Epithelial cell of esophagus (primary cell): ENCODE data around the gene DDI1.

Experiments
- DNase-seq: peaks from one replicate; pipeline ENCODE4 v3.0.0; 2010; ENCODE audit warnings: low read depth
- H3K4me3 ChIP-seq: 2 replicates; pipeline ENCODE4 v1.5.1; 2011; ENCODE audit warnings: mild to moderate bottlenecking, low read length, control low read depth
- TF ChIP-seq, protein P1 (sequence below): IDR thresholded peaks from 2 replicates; pipeline ENCODE4 v1.5.1; 2011; ENCODE audit warnings: low read depth, mild to moderate bottlenecking, low read length, control low read depth, inconsistent platforms; ENCODE audit not compliant: insufficient read depth; ENCODE audit errors: missing control alignments

DDI1 gene

GRCh38 chr11:104075091-104075490 is 38.7 kb downstream of the DDI1 start:
- TF ChIP-seq, protein P1, sequence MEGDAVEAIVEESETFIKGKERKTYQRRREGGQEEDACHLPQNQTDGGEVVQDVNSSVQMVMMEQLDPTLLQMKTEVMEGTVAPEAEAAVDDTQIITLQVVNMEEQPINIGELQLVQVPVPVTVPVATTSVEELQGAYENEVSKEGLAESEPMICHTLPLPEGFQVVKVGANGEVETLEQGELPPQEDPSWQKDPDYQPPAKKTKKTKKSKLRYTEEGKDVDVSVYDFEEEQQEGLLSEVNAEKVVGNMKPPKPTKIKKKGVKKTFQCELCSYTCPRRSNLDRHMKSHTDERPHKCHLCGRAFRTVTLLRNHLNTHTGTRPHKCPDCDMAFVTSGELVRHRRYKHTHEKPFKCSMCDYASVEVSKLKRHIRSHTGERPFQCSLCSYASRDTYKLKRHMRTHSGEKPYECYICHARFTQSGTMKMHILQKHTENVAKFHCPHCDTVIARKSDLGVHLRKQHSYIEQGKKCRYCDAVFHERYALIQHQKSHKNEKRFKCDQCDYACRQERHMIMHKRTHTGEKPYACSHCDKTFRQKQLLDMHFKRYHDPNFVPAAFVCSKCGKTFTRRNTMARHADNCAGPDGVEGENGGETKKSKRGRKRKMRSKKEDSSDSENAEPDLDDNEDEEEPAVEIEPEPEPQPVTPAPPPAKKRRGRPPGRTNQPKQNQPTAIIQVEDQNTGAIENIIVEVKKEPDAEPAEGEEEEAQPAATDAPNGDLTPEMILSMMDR: no peak
- H3K4me3 ChIP-seq: no peak overlapping the region
- DNase-seq: no peak

- H3K4me3 ChIP-seq: no peak overlapping the region
- TF ChIP-seq, protein P1: no peak
- DNase-seq: no peak
These were observed 39.3 kb downstream of the DDI1 start for GRCh38 chr11:104075706-104076105.

GRCh38 chr11:104076455-104076854 is 40.0 kb downstream of the DDI1 start:
- H3K4me3 ChIP-seq: no peak overlapping the region
- TF ChIP-seq, protein P1: no peak
- peak; percentile 87 for DNase-seq

DNA sequence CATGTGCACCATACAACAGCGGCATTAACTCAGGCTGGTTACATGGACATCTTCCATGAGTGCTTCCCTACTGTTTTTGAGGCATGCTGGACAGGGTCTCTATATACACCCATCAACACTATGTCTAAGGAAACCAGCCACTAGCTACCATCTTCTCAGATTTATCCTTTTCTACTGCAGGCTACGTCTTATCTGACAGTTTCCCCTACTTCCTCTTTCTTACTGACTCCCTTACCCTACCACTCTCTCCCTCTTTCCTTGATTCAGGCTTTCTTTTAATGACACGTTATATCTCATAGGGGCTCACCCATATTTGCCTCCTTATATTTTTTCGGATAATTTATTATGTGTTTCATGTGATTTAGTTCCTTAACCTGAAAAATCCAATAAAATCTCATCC is 41.8 kb downstream of the DDI1 start:
- no peak for DNase-seq
- TF ChIP-seq, protein P1: no peak
- no peak overlapping the region for H3K4me3 ChIP-seq

GRCh38 chr11:104078995-104079394 is 42.6 kb downstream of the DDI1 start:
- no peak overlapping the region for H3K4me3 ChIP-seq
- peak; percentile 39 for DNase-seq
- TF ChIP-seq, protein P1: no peak

DNA sequence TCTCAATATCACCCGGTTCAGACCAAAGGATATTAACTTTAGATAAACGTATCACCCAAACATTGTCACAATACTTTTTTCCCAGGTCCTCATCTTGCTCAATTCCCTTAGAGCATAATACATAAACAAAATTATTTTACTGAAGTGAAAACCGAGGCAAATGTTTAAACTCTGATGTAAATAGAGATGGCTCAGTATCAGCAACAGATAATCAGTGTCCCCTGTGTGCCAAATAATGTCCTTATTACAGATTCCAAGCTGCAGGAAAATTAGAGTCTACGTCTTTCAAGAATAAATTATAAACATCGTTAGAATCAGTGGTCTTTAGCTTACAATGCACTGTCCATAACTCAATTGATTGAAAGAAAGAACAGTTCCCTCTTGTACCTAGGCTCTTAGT is 50.2 kb downstream of the DDI1 start:
- TF ChIP-seq, protein P1: no peak
- no peak overlapping the region for H3K4me3 ChIP-seq
- no peak for DNase-seq
